GM08714 (cell line): ENCODE results near the gene NBEA.

Experiments
- H3K4me3 ChIP-seq: fragments of 200-500 bp; sonication (Bioruptor generic); 2 replicates; pipeline ENCODE4 v1.5.1; 2014; ENCODE audit warnings: mild to moderate bottlenecking, low read length, inconsistent platforms
- ZNF274 ChIP-seq: IDR thresholded peaks from 2 replicates; pipeline ENCODE4 v1.6.1; 2012; ENCODE audit warnings: mild to moderate bottlenecking, low read depth, low read length

The NBEA gene

DNA sequence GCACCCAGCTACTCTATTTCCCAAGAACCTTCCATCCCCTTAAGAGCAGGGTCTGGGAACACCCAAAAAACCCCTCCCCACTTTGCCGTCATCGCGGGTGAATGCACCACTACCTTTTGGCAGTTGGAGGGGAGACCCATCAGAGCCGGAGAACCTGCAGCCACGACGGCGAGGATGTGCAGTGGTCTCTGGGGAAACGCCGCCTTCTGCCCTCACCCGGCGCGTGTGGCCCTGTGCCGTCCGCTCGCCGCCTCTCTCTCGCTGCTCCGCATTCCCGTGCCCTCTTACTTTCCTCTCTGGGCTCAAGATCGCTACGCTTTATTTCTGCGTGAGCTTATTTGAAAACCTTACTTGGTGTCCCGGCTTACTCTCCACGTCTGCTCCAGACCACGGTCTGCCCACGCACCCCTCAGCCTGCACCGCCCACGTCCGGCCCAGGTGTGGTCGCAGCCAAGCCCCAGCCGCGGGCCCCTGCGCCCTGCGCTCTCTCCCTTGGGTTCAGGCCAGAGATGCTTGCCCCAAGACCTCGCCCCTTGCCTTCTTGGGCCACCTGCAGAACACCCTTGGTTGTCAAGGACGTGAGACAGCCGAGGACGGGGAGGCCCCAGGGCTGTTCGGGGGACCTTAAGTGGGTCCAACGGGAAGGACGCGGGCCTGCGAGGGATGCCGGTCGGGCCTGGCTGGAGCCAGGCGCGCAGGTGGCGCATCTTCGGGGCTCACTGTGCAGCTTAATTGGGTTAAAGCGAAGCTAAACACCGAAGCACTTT is 536.4 kb downstream of the NBEA start:
- no peak for TF ChIP-seq ZNF274
- H3K4me3 ChIP-seq = no peak overlapping the region

DNA sequence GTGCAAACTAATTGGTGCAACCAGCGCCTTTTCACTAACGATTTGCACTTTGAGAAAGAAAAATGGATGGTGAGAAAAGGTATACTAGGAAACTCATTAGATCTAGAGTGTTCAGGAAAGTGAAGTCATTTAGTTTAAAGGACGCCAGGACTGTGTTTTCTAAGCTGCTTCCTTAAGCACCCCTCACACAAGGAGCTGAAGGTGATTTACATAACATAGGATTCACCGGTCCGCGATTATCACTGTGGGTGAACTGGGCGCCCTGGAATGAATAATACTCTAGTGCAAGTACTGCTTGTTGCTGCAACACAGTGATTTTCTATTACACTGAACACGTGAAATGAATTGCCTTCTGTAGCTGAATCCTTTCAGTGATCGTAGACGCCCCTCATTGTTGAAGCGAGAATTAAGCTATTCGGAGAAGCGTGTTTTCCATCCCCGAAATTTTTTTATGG is 537.0 kb downstream of the NBEA start:
- no peak for TF ChIP-seq ZNF274
- no peak overlapping the region for H3K4me3 ChIP-seq

DNA sequence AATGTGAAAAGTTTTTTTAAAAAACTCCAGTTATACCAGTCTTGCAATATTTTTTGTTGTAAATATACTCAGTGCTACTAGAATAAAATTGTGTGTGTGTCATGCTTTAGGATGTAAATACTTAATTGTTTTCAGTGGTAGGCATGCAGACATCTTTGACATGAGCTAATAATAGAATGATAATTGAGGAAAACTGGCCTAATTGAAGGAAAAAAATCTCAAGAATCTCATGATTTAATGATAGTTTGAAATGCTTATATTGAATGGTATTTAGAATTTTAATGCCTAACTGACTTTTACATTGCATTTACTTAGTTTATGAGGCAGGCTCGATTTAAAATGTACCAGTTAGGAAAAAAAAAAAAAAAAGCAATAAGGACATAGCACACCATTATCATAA is 537.6 kb downstream of the NBEA start:
- H3K4me3 ChIP-seq = no peak overlapping the region
- TF ChIP-seq ZNF274 = no peak

DNA sequence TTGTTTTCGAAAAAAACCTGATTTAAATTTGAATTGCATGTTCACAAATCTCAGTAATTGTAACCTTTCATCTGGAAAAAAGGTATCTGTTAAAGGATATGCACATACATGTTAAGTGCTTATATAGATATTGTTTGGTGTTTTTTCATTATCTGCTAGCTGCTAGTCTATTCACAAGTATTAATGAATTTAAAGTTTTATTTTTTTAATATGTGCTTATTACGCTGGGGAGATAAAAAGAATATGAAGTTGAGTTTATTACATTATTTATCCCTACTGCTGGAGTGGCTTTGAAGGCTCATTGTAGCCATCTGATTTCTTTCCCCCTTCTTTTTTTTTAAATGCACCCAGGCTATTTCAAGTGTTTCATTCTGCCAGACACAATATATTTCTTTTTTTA is 538.3 kb downstream of the NBEA start:
- H3K4me3 ChIP-seq = no peak overlapping the region
- TF ChIP-seq ZNF274 = no peak

DNA sequence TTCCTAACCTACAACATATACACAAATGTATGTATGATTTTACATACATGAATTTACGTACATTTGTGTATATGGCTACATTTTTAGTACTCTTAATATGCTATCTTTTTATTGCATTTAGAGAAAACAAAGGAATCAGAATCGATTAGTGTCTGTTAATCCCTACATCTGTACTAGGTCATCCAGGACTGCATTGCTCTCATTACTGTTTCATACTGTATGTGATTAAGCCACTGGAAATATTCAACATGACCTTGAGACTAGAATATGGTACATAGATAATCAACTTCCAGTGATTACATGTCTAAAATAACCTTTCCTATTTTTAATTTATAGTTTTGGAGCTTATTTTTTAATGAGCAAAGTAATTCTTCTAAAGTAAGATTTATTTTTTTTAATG is 539.7 kb downstream of the NBEA start:
- TF ChIP-seq ZNF274 = no peak
- H3K4me3 ChIP-seq = no peak overlapping the region

DNA sequence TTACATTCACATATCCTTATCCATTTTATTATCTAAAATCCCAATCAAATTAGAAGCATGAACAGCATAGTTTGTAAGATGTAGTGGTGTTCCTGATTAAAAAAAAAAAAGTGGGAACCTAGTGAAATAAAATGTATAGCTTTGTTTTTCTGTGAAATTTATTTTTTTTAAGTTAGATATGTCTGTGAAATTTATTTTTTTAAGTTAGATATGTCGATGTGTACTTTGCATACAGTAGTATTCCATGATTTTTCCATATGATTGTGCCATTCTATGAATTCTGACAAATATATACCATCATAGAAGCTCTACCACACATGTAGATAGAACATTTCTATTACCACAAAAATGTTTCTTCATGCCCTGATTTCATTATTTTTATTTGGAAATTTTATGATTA is 540.5 kb downstream of the NBEA start:
- TF ChIP-seq ZNF274 = no peak
- no peak overlapping the region for H3K4me3 ChIP-seq

DNA sequence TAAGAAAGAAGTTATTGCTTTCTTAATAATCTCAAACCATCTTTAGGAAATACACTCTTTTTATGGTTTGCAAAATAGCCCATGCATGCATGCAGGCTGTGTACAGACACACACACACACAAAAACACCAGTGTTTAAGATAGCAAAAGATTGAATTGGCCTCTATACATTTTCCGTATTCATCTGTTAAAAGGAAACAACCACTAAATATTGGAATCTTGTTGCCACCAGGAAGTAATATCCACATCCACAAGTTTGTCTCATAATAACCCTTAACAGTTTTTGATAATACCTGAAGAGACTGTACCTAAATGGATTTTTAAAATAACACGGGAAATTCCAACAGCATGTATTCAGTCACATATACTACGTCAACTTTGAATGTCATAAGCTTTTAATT is 541.7 kb downstream of the NBEA start:
- H3K4me3 ChIP-seq = no peak overlapping the region
- TF ChIP-seq ZNF274 = no peak

DNA sequence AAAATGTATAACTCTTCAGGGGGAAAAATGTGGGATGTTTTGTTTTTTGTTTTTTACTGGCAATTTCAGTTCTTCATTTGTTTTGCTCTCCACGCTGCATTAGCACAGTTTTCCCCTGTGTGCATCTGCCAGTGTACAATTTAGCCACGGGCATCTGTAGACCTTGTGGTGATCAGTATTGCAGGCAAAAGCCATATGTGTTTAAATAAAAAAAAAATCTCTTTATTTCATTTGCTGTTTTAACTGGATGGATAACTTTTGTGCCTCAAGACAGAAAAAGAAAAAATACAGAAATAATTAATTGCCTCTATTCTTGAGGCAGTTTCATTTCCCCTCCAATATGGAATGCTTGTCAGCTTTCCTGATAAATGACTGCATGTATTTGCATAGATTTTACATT is 542.3 kb downstream of the NBEA start:
- H3K4me3 ChIP-seq = no peak overlapping the region
- TF ChIP-seq ZNF274 = no peak

DNA sequence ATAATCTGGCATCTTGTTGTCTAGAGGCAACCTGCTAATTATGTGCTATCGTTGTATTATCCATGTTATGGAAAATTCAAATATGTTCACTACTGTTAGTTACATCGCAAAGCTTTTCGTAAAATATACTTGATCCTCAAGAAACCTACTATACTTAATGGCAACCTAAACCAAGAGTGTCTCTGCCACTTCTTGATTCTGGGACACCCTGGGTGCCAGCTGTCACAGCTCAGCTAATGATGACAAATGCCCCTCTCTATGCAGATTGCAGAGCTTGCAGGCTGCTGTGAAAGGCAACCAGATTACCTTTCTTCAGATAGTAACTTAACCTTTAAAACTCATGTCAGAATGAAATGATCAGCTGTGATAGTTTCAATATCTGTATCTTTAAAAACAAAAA is 543.4 kb downstream of the NBEA start:
- no peak for TF ChIP-seq ZNF274
- H3K4me3 ChIP-seq = no peak overlapping the region

DNA sequence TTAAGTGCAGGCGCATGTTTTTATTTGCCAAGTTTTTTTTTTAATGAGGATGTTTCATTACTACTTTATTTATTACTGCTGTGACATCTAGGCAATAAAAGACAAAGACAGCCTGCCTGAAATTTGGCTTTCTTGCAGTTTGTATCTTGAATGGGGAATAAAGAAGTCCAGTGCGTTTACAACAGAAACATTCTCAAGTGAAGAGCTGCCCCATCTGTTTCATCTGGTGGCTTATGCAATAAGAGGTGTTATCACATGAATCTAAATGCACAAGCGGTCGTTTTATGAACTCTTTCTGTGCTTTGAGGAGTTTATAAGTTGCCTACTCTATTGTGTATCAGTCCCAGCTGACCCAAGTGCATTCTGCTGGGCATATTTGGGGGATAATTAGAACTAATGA is 547.0 kb downstream of the NBEA start:
- H3K4me3 ChIP-seq = no peak overlapping the region
- TF ChIP-seq ZNF274 = no peak

DNA sequence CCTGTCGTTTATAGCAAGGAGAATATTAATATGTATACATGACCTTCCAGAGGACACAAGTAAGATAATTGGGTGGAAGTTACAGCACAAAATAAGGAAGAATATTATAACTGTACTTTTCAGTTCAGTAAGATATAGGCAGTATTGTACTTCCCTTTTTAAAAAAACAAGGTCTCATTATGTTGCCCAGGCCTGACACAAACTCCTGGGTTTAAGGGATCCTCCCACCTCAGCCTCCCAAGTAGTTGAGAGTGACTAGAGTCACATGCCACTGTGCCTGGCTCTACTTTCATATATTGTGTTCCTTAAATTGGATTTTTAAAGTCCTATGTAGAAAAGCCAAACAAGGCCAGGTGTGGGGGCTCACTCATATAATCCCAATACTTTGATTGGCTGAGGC is 553.9 kb downstream of the NBEA start:
- no peak for TF ChIP-seq ZNF274
- no peak overlapping the region for H3K4me3 ChIP-seq

DNA sequence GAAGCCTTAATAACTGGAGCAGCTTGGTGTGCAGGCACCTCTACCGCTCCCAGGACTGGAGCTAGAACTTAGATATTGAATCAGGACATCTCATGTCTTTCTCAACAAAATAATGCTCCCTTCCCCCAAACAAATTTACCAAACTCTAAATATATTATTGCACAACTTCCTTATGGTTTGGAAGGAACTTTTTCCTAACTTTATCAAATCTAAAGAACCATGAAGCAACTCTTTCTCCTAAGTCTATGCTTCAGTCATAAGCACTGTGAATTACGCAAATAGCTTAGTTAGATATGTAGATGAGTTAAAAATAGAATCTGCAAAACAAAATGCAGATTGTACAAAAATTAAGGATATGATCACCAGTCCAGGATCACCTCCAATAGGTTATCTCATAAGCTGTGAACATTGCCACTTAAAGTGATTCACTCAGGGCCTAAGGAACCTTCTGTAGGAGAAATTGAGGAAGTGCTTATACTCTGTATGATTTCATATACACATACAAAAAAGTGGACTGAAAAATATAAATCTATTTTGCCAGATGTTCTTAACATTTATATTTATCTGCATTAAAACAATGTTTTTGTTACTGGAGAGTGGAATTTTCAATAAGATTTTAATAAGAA is 554.8 kb downstream of the NBEA start:
- no peak overlapping the region for H3K4me3 ChIP-seq
- no peak for TF ChIP-seq ZNF274

DNA sequence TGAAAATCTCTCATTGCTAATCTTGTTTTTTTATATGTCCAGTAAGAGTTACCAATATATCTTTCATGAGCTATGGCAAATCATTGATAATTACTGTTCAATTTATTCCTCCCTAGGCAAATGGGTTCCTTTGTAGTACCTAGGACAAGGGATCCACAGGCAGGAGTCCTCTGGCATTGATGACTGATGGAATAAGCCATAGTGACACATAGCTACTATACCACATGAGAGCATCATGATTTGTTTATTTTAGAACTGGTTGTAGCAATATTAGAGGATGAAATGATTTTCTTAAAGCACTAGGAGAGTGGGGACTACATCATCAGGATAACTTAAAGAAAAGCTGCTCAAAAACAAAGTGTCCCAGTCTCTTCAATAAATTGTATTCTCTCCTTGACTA is 556.2 kb downstream of the NBEA start:
- TF ChIP-seq ZNF274 = no peak
- no peak overlapping the region for H3K4me3 ChIP-seq

DNA sequence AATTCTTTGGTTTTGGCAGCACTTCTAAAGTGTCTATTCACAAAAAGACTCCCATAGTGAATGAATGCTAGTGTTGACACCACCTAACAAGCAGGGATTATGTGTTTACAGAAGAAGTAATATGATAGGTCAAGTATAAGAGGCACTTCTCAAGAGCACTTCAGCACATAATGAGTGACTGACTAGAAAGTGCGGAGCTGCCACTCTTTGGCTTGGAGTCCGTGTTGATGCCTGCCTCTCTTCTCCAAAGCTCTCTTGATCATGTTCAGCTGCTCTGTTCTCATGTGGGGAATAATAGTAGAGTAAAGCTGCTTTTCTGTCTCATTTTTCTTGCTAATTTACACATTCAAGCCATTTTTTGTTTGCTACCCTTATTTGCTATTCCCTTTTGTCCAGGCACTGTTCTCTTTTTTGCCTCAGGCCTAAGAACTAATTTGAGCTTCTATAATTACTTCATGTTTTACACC is 557.2 kb downstream of the NBEA start:
- H3K4me3 ChIP-seq = no peak overlapping the region
- TF ChIP-seq ZNF274 = no peak

DNA sequence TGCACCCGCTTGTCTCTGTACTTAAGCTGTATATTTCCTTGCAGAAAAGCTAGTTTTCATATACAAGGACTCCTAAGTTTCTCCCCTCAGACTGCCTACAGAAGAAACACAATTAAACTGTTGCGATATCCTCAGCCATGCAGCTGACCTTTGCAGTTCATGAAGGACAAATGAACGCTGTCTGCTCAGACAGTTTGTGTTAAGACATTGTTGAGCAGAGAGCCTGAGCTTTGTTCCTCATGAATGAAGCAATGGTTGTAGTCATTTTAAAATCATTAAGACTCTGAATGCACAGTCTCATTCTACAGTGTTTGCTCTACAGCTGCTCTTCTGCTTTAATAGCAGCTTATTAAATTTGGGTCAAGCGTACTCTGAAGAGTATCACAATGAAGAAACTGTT is 557.6 kb downstream of the NBEA start:
- no peak overlapping the region for H3K4me3 ChIP-seq
- TF ChIP-seq ZNF274 = no peak

DNA sequence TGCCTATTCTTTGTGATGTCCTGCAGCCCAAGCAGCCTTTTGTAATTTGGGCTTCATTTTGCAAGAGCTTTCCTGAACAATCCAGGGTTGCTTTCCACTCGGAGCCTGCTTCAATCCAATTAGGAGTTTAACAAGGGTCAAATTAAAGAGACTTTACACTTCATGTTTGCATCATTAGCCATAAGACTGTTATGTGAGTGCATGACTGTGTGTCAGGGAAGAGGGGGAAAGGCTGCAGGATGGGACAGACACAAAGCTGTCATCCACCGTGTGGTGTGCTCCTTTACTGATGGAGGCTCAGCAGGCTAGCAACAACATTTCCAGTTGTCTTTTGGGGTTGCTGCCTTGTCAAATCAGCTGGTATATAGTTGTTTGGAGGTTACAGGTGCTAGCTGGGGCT is 558.1 kb downstream of the NBEA start:
- no peak overlapping the region for H3K4me3 ChIP-seq
- no peak for TF ChIP-seq ZNF274
